GM12878 (cell line): Measurements from ENCODE around the gene TBC1D5.

Source experiments
- ATF2 ChIP-seq: IDR thresholded peaks from 2 replicates; pipeline ENCODE4 v1.6.1; 2012; ENCODE audit warnings: low read length, inconsistent platforms
- BRCA1 ChIP-seq: IDR thresholded peaks from 2 replicates; pipeline ENCODE4 v1.6.1; 2011; ENCODE audit warnings: low read depth, low read length, improper control_type of control experiment
- CTCF ChIP-seq, 3 experiments: IDR thresholded peaks in 2 of 3; conservative IDR thresholded peaks in 1 of 3; 2 replicates each; pipeline ENCODE4 v1.5.1; 2011; ENCODE audit warnings: low read depth in 3 of 3, low read length in 3 of 3, mild to moderate bottlenecking in 3 of 3, control low read depth in 2 of 3, moderate library complexity in 2 of 3, inconsistent platforms in 1 of 3, mixed read lengths in 1 of 3; ENCODE audit not compliant: control insufficient read depth in 2 of 3, insufficient read depth in 1 of 3; ENCODE audit errors: extremely low read depth in 1 of 3
- EP300 ChIP-seq, 2 experiments: fragments of 150-350 bp in 1 of 2; IDR thresholded peaks; 2 replicates each; pipeline ENCODE4 v1.6.1; 2011 to 2012; ENCODE audit warnings: low read depth in 2 of 2, low read length in 2 of 2, borderline replicate concordance in 1 of 2, improper control_type of control experiment in 1 of 2, inconsistent platforms in 1 of 2; ENCODE audit not compliant: control insufficient read depth in 1 of 2
- NR2C2 ChIP-seq: IDR thresholded peaks from 2 replicates; pipeline ENCODE4 v1.6.1; 2011; ENCODE audit warnings: borderline replicate concordance, low read depth; ENCODE audit not compliant: control insufficient read depth, insufficient read length
- NR2F1 ChIP-seq: fragments of 450-650 bp; conservative IDR thresholded peaks from 2 replicates; pipeline ENCODE4 v1.6.1; 2017; ENCODE audit warnings: mild to moderate bottlenecking
- SP1 ChIP-seq: IDR thresholded peaks from one replicate; pipeline ENCODE4 v1.6.1; 2011; ENCODE audit warnings: low read depth, low read length
- TARDBP ChIP-seq: IDR thresholded peaks from 2 replicates; pipeline ENCODE4 v1.6.1; 2016; ENCODE audit warnings: borderline replicate concordance

- TF ChIP-seq NR2C2: no peak
- no peak for TF ChIP-seq BRCA1
- no peak for TF ChIP-seq SP1
- no peak for TF ChIP-seq CTCF (IDR thresholded peaks at IDR 0.05 in 2 of 3, conservative IDR thresholded peaks at IDR 0.05 in 1 of 3; ENCODE audit: control insufficient read depth in 2 of 3, extremely low read depth in 1 of 3, insufficient read depth in 1 of 3, low read depth in 3 of 3, low read length in 3 of 3)
- TF ChIP-seq NR2F1: no peak
- TF ChIP-seq EP300 (IDR thresholded peaks at IDR 0.05; ENCODE audit: borderline replicate concordance in 1 of 2, control insufficient read depth in 1 of 2, low read depth in 2 of 2, low read length in 2 of 2): no peak
- TF ChIP-seq ATF2: no peak
- TF ChIP-seq TARDBP: no peak
Measured at GRCh38 chr3:17683542-17684207, 58.8 kb downstream of the TBC1D5 start.
